GM18517 (cell line): ENCODE data around the gene IKBIP.
"Not testable (repeated sequence)": the region's sequence is repeated elsewhere in the genome, so short reads cannot be mapped to it uniquely, and the experiment has no call there.

Source experiments
- ATAC-seq: cut with Tn5 transposase; IDR thresholded peaks from one replicate; pipeline ENCODE4 v1.9.1; 2021; ENCODE audit warnings: mild to moderate bottlenecking, moderate library complexity; ENCODE audit not compliant: unreplicated experiment

Gene IKBIP

GRCh38 chr12:98638009-98638408 is 6.6 kb downstream of the IKBIP start:
- no peak for ATAC-seq

DNA sequence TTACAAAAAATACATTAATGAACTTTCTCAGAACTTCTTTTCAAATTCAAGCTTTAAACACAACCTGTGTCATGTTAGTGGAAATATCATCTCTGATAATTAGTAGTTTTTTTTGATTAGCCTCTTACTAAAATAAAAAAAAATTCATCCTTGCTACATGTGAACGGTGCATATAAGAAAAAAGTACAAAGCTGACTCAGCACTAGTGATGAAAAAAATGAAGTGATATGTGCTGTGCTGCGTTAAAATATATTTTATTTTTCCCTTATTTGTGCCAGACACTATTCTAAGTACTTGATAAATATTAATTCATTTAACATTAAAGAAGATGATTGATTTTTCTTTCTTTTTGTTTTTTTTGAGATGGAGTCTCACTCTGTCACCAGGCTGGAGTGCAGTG is 7.5 kb downstream of the IKBIP start:
- no peak for ATAC-seq

- ATAC-seq, result peak; percentile 88
Measured at GRCh38 chr12:98635657-98636323, 8.8 kb downstream of the IKBIP start.

- no peak for ATAC-seq
Measured at GRCh38 chr12:98618952-98619351, 25.6 kb downstream of the IKBIP start.

DNA sequence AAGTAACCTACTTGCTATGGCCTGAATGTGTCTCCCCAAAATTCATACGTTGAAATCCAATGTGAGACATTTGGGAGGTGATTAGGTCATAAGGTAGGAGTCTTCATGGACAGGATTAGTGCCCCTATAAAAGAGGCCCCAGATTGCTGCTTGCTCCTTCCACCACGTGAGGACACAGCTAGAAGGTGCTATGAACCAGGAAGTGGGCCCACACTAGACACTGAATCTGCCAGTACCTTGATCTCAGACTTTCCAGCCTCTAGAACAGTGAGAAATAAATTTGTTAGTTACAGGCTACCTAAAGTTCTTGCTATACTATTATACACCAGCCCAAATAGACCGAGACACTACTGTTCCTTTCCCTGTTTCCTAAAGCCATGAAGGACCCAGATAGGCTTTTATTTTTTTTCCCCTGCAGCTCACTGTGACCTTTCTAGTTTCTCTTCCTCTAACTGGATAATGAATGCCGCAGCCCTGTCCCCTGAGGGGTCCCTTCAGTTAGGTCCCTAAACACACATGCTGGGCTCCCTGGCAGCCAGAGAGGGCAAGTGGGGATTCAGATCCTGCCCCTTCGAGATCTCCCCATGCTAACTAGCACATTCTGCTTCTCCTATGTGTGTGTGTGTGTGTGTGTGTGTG is 31.8 kb downstream of the IKBIP start:
- peak; percentile 87 for ATAC-seq

DNA sequence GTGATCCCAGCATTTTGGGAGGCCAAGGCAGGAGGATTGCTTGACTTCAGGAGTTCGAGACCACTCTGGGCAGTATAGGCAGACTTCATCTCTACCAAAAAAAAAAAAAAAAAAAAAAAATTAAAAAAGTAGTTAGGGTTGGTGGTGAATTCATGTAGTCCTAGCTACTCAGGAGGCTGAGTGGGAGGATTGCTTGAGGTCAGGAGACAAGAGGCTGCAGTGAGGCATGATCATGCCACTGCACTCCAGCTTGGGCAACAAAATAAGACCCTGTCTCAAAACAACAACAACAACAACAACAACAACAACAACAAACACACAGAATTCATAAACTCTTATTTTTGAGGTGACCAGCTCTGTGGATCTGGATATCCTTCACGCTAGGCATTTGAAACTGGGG is 34.0 kb downstream of the IKBIP start:
- no peak for ATAC-seq

DNA sequence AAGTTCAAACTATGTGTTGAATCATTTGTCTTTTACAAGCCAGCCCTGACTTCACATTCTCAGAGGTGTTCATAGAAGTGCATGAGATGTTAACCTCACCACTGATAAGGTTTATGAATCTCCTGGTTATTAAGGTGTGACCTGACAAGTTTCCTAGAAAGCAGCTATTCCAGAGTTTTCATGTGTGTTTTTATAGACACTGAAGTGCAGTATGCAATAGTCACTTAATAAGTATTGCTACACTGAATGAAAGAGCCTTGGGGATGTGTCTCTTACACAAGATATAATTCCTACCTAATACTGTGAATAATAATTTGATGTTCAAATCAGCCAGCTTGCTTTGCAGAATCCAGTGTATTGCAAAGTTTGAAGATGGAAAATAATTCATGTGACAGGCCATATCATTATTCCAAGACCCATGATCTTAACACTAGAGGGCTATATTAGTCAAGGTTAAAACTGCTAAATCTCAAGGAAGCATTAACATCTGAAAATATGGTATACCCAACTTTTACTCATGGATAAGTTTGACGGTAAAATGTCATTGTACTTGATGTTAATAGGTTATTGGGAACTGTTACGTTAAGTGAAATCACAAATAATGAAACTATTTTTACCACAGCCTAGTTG is 38.1 kb downstream of the IKBIP start:
- ATAC-seq, result no peak

DNA sequence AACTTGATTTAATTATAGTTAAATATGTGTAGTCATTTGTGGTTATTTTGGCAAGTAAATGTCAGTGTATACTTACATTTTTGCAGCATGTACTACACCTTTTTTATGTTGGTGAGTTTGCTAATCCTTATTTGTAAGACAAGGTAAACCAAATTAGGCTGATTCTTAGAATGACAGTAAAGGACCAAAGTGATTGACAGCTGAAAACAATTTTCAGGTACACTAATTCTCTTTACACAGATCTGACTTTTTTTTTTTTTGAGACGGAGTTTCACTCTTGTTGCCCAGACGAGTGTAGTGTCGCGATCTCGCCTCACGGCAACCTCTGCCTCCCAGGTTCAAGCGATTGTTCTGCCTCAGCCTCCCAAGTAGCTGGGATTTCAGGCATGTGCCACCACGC is 42.7 kb downstream of the IKBIP start:
- ATAC-seq, result no peak

DNA sequence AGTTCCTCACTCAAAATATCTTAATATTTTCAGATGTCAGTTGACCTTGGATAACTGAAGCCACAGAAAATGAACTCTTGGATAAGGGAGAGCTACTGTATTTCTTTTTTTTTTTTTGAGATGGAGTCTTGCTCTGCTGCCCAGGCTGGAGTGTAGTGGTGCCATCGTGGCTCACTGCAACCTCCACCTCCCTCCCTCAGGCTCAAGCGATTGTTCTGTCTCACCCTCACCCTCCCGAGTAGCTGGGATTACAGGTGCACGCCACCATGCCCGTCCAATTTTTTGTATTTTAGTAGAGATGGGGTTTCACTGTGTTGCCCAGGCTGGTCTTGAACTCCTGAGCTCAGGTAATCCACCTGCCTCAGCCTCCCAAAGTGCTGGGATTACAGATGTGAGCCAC is 47.3 kb downstream of the IKBIP start:
- ATAC-seq, result not testable (repeated sequence)

DNA sequence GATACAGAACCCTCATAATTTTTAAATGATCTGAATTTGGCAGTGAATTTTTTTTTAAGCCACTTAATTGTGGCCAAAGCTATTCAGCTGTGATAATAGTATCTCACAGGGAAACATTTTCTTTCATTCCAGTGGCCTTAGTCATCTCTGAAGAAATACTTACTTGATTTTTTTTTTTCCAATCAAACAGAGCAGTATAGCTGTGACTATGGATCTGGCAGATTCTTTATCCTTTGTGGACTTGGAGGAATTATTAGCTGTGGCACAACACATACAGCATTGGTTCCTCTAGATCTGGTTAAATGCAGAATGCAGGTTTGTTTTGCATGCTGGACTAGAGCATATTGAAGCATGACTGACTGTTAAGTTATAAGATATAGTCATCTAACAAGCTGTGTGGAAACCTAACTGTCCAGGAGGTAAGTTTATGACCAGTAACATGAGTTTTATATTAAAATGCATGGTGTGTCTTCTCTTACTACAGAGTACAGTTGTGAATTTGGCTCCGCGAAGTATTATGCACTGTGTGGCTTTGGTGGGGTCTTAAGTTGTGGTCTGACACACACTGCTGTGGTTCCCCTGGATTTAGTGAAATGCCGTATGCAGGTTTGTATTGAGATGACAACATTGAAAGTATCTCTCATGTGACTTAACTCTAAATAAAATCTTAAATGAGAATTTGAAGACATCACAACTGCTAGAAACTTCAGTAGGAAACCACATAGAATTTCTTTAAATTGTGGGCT is 49.2 kb downstream of the IKBIP start:
- ATAC-seq, result no peak

DNA sequence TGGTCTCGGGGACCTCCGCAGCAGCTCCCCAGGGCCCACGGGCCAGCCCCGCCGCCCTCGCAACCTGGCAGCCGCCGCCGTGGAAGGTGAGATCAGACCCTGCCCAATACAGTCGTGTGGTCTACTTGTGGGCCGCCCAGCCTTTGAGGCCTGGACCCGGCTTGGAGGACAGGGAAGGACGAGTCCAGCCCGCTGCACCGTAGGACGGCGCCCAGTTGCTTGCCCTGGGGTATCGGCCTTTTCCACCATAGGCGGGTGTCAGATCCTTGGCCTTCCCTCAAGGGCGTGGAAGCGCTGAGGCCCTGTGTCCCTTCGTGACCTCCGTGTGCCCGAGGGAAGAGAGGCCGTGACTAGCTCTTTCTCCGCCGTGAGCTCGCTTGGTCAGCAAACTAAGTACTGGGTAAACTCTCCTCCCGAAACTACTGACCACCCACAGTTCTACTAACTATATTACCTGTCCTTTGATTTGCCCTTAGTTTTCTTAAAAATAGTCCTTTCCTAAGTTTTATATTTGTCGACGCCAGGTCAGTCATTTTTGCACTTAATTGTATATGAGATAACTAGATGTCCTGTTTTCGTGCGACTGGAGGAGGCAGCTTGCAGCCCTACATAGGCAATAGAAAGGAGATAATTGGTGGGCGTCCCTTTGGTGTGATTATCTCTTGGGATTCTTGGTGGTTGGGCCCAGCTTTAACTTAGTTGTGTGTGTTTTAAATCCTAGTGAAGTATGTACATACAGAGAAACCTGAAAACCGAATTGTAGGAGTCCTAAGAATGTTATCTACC is 50.3 kb downstream of the IKBIP start:
- ATAC-seq, result no peak

DNA sequence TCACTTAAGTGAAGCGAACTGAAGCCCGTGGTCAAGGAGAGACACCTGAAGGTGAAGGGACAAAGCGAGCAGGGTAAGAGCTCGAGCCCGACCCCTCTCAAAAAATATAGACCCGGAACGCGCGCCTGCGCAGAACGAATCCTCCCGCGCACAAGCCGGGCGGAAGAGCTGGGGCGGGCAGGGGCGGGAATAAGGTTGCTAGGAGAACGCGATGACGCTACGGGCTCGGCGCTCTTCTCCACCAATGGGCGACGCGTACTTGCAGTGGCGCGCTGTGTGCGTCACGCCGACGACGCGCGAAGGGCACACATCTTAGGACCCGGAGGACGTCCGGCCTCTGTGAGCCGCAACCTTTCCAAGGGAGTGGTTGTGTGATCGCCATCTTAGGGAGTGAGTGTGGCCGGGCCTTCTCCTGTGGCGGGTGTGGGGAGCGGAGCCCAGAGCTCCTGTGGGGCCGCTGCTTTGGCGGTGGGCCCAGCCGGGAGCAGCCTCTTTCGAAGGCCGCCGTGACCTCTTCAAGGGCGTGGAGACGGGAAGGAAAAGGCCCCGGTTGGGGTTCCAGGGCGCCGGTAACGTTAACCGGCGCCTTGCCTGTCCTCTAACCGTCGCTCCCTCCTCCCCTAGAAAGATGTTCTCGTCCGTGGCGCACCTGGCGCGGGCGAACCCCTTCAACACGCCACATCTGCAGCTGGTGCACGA is 51.1 kb downstream of the IKBIP start, which contains the start of gene SLC25A3:
SLC25A3 (plus strand) TSS at position 336 of the 699 bp plus-strand sequence; CDS start at position 629, 293 bp downstream.
- ATAC-seq, result peak; percentile 98

GRCh38 chr12:98592825-98593322 is 51.7 kb downstream of the IKBIP start:
- no peak for ATAC-seq

- ATAC-seq, result no peak
Measured at GRCh38 chr12:98591209-98591608, 53.4 kb downstream of the IKBIP start.

- no peak for ATAC-seq
Measured at GRCh38 chr12:98587084-98587483, 57.5 kb downstream of the IKBIP start.

DNA sequence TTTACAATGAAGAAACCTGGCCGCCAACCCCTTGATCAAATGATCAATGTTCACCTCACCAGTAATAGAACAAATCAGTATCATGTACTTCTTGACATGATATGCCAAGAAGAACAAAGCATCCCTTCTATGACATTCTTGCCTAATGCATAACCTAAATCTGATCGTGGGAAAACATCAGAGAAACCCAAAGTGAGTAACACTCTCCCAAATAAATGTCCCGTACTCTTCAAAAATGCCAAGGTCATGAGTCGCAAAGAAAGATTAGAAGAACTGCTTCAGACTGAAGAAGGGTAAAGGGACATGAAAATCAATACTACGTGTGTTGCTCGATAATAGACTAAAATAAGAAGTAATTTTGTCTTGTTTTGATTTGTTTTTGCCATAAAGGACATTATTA is 62.5 kb downstream of the IKBIP start:
- no peak for ATAC-seq

- no peak for ATAC-seq
Measured at GRCh38 chr12:98581101-98581500, 63.5 kb downstream of the IKBIP start.

GRCh38 chr12:98580695-98581094 is 63.9 kb downstream of the IKBIP start:
- ATAC-seq, result no peak

DNA sequence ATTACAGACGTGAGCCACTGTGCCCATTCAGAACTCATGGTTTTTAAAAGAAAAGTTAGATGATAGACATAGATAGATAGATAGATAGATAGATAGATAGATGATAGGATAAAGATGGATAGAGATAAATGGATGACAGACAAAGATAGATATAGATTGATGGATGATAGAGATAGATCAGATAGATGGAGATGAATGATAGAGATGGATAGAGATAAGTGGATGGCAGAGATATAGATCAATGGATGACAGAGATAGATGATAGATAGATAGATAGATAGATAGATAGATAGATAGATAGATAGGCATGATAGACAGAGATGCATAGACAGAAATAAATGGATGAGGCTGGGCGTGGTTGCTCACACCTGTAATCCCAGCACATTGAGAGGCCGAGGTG is 64.8 kb downstream of the IKBIP start:
- no peak for ATAC-seq

DNA sequence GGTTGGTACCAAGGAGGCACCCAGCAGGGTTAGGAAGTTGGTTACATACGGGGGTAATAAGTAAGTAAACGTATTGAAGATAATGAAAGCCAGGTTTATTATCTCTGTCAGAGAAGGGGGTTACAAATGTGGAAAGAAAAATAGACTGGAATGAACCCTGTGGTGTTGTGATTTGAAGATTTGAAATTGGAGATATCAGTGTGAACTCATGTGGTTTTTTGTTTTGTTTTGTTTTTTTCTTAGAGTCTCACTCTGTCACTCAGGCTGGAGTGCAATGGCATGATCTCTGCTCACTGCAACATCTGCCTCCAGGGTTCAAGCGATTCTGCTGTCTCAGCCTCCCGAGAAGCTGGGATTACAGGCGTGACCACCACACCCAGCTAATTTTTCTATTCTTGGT is 65.2 kb downstream of the IKBIP start:
- ATAC-seq, result no peak
